ENCODE results near the gene RANBP9. TPM values are rescaled to one million over a fixed set of nuclear protein-coding genes. Genes with fewer than 3 reads are reported as not detected.

The RANBP9 gene
- total RNA-seq, 1 experiment from 2014 or later: 57.4 TPM

GRCh38 chr6:13667655-13668054 is 44.0 kb downstream of the RANBP9 start:
- TF ChIP-seq EZH2 (IDR thresholded peaks at IDR 0.05; ENCODE audit: borderline replicate concordance, low read depth, low read length, poor library complexity, severe bottlenecking) (no peak), CTCF (conservative IDR thresholded peaks at IDR 0.05; ENCODE audit: low read depth, low read length) (no peak)
- ChIA-PET POLR2A (ENCODE audit: low non-redundant PET) (no interaction called here), CTCF (no interaction called here)
- H3K4me1 ChIP-seq (ENCODE audit: insufficient read depth, low read length, poor library complexity, severe bottlenecking): no peaks in the 10 kb centered on the region
- H3K4me3 ChIP-seq (ENCODE audit: low read depth, low read length, poor library complexity, severe bottlenecking): no peak overlapping the region
- H3K27ac ChIP-seq (ENCODE audit: low read depth, low read length, poor library complexity, severe bottlenecking): no peak overlapping the region
- H3K36me3 ChIP-seq (ENCODE audit: insufficient read depth, low read length, poor library complexity, severe bottlenecking): no peaks in the 10 kb centered on the region
- H3K27me3 ChIP-seq (replicated peaks; ENCODE audit: insufficient read depth, low read depth, low read length, poor library complexity): no peaks in the 10 kb centered on the region
- no TSS peak for BruUV-seq (replicated peaks)
- peaks cover 16% of the 10 kb centered on the region for H3K9me3 ChIP-seq (ENCODE audit: low read depth, low read length, poor library complexity, severe bottlenecking)
- DNase-seq (ENCODE audit: low spot score): no peak
- intact Hi-C loops (cut with micrococcal nuclease; ENCODE audit: unreplicated experiment): no loop called here

DNA sequence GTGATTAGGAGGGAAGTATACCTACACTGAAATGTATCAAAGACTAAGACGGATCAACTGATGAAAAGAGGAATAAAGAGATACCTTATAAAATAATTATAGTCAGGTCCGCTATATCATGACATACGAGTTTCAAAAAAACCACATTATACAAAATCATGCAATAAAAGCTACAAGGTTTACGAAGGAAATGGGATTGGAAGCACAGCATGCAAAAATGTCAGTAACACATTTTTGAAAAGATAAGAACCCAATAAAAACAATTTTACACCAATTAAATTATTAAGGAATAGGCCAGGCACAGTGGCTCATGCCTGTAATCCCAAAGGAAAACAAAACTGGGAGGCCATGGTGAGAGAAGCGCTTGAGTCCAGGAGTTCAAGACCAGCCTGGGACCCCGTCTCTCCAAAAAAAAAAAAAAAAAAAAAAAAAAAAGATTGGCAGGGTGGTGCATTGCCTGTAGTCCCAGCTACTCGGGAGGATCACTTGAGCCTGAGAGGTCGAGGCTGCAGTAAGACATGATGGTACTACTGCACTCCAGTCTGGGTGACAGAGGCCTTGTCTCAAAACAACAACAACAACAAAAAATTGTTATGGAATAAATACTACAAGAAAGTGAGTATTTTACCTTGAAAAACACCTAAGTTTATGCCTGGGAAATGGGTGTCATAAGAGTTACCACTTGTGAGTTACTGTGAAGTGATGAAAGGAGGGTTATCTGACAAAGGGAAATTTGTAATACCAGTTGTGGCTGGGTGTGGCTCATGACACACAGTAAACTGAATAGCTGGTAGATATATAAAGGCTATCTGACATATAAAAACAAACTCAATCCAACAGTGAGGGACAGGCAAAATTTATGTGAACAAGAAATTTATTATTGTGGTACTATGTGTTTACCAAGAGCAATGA is 45.2 kb downstream of the RANBP9 start:
- POLR2A ChIA-PET (ENCODE audit: low non-redundant PET): no interaction called here
- Histone ChIP-seq H3K36me3 (ENCODE audit: insufficient read depth, low read length, poor library complexity, severe bottlenecking) (no peaks in the 10 kb centered on the region), H3K27ac (ENCODE audit: low read depth, low read length, poor library complexity, severe bottlenecking) (no peak overlapping the region), H3K4me1 (ENCODE audit: insufficient read depth, low read length, poor library complexity, severe bottlenecking) (no peaks in the 10 kb centered on the region), H3K4me3 (ENCODE audit: low read depth, low read length, poor library complexity, severe bottlenecking) (no peak overlapping the region), H3K27me3 (replicated peaks; ENCODE audit: insufficient read depth, low read depth, low read length, poor library complexity) (no peaks in the 10 kb centered on the region), H3K9me3 (ENCODE audit: low read depth, low read length, poor library complexity, severe bottlenecking) (peaks cover 16% of the 10 kb centered on the region)
- intact Hi-C loops (cut with micrococcal nuclease; ENCODE audit: unreplicated experiment): no loop called here
- peak; percentile 9 for DNase-seq (ENCODE audit: low spot score)
- CTCF ChIA-PET: no interaction called here
- TF ChIP-seq EZH2 (IDR thresholded peaks at IDR 0.05; ENCODE audit: borderline replicate concordance, low read depth, low read length, poor library complexity, severe bottlenecking) (no peak), CTCF (conservative IDR thresholded peaks at IDR 0.05; ENCODE audit: low read depth, low read length) (no peak)
- no TSS peak for BruUV-seq (replicated peaks)

- no peak for DNase-seq (ENCODE audit: low spot score)
- intact Hi-C loops (cut with micrococcal nuclease; ENCODE audit: unreplicated experiment): no loop called here
- ChIA-PET POLR2A (ENCODE audit: low non-redundant PET) (no interaction called here), CTCF (no interaction called here)
- no peaks in the 10 kb centered on the region for H3K4me1 ChIP-seq (ENCODE audit: insufficient read depth, low read length, poor library complexity, severe bottlenecking)
- no TSS peak for BruUV-seq (replicated peaks)
- H3K36me3 ChIP-seq (ENCODE audit: insufficient read depth, low read length, poor library complexity, severe bottlenecking): no peaks in the 10 kb centered on the region
- H3K4me3 ChIP-seq (ENCODE audit: low read depth, low read length, poor library complexity, severe bottlenecking): no peak overlapping the region
- TF ChIP-seq EZH2 (IDR thresholded peaks at IDR 0.05; ENCODE audit: borderline replicate concordance, low read depth, low read length, poor library complexity, severe bottlenecking): no peak
- TF ChIP-seq CTCF (conservative IDR thresholded peaks at IDR 0.05; ENCODE audit: low read depth, low read length): no peak
- H3K9me3 ChIP-seq (ENCODE audit: low read depth, low read length, poor library complexity, severe bottlenecking): peaks cover 14% of the 10 kb centered on the region
- H3K27me3 ChIP-seq (replicated peaks; ENCODE audit: insufficient read depth, low read depth, low read length, poor library complexity): no peaks in the 10 kb centered on the region
- no peak overlapping the region for H3K27ac ChIP-seq (ENCODE audit: low read depth, low read length, poor library complexity, severe bottlenecking)
These were observed 46.8 kb downstream of the RANBP9 start for GRCh38 chr6:13664703-13665352.
